GM21717 (cell line): ENCODE results near the gene CAPZB.

Experiments used
- ATAC-seq: cut with Tn5 transposase; IDR thresholded peaks from one replicate; pipeline ENCODE4 v1.9.1; 2021; ENCODE audit warnings: mild to moderate bottlenecking, moderate library complexity; ENCODE audit not compliant: unreplicated experiment

Gene CAPZB

DNA sequence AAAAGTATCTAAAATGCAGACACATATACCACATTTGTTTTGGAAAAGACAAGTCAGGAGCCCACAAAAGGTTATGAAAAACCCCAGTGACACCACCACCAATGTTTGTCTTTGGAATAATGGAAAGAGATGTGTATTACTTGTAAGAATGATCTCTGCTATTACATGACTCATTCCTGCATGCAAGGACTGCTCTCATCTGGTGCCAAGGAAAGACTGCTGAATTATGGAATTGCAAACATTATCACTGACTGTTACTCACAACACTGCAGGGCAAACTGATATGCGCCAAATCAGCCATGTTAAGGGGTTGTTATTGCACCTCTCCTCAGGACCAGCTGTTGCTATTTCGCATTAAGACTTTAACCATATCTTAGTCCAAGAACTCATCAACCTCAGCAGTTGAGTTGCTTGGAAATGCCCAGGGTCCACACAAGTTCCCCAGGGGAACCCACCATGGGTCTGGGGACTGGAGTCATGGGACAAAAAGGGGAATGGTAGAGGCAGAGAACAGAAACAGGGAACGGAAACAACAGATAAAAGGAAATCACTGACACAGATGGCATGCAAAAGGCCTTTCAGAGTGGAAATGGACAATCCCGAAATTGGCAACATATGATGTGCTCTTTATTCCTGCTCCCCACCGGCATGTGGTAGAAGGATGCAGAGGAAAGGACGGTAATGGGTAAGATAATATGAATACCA lies 34.4 kb downstream of the CAPZB start:
- ATAC-seq = no peak

DNA sequence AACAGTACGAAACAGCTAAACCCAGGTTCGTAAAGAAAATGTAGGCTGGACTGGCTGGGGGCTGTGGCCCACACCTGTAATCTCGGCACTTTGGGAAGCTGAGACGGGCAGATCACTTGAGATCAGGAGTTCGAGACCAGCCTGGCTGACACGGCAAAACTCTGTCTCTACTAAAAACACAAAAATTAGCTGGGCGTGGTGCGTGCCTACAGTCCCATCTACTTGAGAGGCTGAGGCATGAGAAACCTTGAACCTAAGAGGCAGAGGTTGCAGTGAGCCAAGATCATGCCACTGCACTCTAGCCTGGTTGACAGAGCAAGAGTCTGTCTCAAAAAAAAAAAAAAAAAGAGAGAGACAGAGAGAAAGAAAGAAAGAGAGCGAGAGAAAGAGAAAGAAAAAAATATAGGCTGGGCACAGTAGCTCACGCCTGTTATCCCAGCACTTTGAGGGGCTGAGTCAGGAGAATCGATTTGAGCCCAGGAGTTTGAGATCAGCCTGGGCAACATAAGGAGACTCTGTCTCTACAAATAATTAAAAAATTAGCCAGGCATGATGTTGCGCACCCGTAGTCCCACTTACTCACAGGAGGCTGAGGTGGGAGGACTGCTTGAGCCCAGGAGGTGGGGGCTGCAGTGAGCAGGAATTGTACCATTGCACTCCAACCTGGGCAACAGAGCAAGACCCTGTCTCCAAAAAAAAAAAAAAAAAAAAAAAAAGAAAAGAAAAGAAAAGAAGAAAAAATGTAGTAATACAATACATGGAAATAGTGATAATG lies 35.7 kb downstream of the CAPZB start:
- ATAC-seq = no peak

DNA sequence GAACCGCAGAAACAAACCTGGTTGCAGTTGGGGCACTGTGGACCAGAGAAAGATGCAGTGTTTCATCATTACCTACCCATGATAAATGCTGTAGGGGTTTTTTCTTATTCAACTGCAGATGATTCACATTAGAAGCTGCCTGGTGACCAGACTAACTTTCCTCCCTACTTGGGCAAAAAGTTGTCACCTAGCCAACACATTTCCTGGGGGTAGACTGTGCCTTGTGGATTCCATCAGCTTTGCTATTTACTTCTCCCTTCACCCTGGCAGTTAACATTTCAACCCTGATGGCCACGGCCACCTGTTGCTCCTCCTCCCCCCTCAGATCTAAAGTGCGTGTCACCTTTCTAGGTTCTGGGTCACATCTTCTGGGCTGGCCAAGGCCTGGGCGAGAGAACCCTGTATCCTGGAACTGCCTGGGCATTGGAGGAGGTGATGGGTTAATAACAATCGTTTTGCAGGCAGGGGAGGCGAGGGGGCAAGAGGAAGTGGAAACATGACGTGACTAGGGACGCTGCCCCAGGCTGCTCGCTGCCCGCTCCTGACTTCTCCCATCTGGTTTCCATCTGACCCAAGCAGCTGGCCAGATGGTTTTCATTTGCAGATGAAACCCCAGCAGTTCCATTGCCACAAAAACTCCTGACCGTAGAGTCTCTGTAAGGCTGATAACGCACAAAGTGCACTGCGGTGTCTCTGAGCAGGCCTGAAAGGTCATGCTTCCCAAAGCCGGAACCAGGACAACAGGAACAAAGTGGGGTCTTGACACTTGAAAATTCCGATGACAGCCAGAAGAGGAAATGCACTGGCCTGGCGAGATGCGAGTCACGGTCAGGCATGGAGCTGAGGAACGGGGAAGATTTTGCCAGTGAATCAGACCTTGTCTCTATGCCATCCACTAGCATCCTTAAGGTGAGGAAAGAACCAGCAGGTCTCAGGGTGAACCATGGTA lies 36.6 kb downstream of the CAPZB start:
- no peak for ATAC-seq

DNA sequence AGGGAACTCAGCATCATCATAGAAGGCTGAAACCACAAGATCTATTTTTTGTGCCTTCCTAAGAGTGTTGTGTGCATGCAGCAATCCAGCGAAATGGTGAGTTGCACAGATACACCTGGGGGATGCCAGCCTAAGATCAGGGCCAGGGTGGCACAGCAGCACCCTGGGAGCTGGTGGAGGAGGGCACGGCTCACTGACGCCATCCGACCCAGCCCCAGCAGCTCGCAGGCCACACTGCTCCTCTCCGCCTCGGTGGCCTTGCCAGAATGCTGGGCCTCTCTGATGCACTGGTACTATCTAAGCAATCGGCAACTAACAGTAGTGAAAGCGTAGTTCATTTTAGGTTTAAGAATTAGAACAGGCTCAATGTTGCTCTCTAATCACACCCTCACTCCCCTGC lies 37.8 kb downstream of the CAPZB start:
- ATAC-seq = no peak

DNA sequence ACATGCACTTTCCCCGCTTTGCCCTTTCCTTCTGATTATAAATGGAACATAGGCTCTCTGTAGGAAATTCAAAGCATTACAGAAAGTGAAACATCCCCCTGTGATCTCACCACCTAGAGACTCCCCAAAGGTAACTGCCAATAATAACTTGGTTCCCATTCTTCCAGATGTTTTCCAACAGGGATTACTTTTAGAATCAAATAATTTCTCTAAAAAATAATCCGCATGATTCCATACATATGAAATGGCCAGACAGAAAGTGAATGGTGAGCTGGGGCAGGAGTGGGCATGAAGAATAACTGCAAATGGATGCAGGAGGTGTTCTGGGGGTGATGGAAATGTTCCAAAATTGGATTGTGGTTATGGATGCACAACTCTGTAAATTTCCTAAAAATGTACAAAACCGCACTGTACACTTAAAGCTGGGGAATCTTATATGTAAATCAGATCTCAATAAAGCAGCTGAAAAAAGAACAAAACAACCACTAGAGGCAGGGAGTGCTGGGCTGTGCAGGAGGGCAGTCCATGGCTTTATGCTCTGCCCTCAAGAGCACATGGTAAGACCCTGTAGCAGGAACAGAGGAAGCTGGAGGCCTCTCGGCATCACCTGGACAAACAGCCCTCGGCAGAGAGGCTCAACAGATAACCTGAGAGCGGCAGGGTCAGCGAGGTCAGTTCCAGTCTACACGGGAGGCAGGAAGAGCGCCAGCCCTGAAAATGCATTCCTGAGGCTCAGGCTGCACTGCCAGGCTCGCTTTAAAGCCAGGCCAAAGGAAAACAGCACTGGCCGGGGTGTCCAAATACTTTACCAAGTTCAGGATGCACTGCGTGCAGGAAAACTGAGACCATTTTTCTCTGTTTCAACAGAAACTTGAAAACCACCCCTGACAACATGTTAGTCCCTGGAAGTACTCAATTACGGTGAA lies 39.7 kb downstream of the CAPZB start:
- no peak for ATAC-seq

DNA sequence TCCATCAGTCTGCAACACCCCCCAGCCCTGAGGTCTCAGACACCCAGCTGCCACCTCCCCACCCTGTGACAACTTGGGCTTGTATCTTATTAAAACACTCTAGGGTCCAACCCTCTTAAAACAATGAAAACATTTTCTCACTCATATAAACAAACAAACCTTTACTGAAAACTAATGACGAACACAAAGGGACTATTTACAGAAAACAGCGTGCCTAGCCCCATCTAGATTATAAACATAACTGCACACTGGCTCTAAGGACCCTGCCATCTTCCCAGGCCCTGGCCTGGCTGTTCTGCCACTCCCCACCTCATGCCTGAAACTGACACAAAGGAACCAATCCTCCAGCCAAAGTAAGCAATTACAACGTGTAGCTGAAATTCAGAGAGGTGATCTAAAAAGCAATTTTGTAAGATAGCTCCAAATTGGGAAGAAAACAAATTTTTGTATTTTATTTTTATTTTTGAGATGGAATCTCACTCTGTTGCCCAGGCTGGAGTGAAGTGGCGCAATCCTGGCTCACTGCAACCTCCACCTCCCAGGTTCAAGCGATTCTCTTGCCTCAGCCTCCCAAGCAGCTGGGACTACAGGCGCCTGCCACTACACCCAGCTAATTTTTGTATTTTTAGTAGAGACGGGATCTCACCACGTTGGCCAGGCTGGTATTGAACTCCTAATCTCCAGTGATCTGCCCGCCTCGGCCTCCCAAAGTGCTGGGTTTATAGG lies 40.9 kb downstream of the CAPZB start:
- no peak for ATAC-seq

DNA sequence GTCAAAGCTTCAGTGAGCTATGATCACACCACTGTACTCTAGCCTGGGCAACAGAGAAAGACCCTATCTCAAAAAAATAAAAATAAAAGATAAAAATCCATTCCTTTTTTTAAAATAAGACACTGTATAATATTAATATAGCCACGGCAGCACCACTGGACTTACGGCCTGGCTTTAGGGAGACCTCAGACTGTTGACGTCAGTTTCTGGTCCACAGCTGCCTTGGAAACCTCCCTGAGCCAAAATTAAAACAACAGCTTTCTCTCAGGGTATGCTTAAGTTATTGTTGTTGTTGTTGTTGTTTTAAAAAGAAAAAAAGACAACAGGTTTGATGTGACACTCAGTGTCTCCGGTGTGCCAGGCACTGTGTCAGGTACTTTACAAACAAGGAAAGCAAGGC lies 42.0 kb downstream of the CAPZB start:
- no peak for ATAC-seq

DNA sequence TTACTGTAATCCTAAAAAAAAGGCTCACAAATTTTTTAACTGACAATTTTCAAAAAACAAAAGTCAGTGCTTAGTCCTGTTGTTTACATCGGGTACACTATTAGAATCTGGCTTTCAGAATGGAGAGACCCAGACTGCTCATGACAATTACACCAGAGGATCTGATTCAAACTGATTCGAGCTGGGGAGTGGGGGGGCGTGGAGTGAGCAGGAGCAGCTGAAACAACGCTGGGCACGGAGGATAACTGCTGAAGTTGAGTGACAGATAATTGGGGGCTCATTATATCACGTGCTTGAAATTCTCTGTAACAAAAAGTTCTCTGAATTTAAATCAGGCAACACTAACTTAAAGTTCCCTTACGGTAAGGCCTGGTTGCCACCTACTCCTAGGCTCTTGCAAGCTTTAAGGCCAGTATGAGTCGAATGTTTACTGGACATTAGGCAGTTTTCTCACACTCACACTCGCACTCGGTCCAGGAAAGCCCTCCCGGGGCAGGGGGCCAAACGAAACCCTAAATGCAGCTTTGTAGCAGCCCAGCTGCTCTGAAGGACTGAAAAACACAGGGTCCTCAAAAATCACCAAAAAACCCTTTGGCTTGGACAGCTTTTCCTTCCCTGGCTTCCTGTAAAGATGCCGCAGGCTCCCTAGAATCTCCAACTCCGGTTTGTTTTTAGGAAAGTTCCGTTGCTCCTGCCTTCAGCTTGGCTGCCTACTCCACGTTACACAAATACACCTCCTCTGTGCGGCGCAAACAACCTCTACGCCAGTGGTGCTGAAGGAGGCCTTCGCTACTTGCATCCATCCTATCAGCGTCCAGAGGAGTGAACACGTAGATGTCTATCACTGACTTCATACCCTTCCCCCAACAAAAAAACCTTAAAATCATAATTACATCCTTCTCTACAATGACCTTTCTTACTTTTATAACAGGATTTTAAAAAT lies 42.9 kb downstream of the CAPZB start:
- no peak for ATAC-seq

DNA sequence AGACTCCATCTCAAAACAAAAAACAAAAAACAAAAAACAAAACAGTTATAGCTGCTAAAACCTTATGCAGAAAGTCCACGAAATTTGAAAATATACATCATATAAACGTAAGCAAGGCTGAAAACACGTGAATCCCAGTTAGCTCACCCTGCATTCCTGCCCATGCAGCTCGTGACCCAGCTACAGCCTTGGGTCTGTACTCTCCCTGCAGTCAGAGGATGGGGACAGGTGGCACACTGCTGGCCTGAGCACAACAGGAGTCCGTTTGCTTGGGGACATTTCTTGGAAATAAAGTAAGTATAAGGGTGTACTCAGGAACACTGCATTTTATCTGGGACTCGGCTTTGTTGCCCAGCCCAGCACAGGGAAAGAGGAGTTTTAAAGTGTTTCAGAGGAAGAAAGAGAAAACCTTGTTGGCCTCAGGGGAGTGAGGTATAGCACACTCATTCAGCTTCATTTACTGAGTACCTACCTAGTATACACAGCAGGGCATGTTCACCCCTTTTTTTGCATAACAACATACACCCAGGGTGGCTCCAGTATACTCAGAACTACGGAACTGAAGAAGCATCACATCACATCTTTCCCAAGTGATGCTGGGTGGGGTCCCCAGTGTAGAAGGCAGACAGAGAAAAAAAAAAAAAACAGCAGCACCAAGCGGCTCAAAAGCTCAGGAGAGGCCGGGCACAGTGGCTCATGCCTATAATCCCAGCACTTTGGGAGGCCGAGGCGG lies 44.1 kb downstream of the CAPZB start:
- no peak for ATAC-seq

DNA sequence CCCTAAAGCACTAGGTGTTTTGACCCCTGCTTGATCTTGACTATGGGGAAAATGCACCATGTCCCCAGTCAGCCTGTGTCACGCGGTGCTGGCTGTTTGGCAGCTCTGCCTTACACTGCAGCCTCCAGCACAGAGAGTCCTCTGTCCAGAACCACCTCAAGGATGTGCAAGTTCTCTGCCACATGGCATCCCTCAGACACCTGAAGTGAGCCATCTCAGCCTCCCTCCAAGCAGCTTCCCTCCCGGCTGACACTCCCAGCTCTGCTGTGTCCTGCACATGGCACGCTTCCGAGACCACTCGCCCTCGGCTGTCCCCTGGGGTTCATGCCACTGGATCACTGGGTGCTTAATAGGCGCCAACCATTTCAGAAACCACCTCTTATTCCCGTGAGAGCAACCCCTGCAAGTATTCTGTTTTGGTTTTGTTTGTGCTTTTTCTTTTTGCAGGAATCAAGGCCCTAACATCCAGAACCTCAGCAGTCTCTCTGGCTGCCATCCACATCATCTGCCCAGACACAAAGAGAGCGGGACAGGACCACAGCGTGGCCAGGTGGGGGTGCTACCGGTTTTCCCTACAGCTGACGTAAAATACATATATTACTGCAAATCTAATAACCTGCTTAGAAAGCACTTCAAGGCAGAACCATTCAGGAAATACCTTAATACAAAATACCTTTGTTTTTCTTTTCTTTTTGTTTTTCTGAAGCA lies 45.7 kb downstream of the CAPZB start:
- no peak for ATAC-seq

DNA sequence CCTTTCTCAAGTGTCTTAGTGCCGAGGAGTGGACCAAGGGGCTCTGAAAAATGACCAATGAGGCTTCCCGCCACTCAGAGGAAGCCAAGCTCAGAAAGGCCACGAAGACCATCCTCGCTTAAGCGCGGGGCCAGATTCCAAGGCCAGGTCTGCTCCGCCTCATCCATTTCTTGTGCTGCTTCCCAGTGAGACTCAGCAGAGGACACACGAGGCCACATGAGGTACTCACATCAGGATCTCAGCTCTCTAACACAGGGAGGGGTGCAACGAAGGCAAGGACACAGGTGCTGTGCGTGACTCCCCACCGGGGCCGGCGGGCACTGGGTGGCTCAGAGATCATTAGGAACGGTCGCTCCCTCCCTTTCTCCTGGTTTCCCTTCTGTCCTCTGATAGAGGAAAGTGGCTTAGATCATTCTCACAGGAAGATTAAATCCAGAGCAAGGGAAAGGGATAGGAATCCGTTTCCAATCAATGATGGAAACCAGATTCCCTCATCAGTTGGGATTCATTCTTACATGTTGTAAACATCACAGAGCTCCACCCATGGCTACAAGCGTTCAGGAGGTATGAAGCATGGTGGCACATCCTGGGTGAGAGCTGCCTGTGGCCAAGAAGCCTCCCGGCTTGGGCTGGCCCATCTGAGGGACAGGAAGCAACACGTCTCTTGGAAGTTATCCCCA lies 46.7 kb downstream of the CAPZB start:
- ATAC-seq = no peak

DNA sequence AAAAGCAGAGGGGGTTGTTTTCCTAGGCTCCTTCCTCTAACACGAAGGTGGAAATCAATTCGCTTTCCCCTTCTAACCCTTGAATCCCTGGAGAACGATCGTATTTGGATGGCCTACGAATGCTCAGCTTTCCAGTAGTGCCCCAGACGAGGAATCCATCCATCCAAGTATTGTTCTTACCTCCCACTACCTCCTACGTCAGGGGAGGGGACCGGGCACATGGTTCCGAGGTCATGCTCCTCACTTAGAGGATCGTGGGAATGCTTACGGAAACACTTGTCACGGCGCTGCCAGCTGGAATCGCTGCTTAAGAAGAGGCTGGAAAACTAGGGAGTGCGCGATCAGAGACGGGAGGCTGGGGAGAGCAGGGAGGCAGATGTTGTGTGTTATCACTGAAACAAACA lies 47.4 kb downstream of the CAPZB start:
- ATAC-seq = no peak

DNA sequence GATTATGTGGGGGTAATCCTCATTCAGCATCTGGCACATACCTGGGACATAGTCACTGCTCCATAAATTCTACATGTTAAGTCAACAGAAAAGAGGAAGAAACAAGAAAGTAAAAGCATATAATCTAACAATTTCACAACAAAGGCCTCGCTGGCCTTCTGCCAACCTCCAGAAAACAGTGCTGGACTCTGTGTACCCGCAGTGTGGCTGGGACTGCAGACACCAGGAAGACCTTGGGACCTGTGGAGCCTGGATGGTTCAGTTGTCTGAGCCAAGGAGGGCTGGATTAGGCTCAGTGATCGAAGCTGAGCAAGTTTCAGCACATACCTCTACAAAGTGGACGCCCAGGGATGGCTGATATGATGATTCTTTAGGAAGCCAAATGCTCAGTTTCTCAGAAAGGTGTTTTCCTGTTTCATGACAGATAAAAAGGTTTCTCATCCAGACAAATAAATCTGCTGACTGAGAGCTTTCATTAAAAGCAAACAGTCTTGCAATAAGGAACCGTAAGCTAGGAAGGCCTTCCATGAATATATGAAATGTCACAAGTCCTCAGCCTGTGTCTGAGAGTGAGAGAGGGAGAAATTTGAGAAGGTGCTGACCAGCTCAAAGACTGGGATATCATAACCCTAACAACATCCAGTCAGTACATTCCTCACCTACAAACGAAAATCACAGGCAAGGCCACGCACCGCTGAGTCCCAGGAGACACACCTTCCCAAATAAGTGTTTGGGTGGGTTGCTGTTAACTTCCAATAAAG lies 48.4 kb downstream of the CAPZB start:
- no peak for ATAC-seq

DNA sequence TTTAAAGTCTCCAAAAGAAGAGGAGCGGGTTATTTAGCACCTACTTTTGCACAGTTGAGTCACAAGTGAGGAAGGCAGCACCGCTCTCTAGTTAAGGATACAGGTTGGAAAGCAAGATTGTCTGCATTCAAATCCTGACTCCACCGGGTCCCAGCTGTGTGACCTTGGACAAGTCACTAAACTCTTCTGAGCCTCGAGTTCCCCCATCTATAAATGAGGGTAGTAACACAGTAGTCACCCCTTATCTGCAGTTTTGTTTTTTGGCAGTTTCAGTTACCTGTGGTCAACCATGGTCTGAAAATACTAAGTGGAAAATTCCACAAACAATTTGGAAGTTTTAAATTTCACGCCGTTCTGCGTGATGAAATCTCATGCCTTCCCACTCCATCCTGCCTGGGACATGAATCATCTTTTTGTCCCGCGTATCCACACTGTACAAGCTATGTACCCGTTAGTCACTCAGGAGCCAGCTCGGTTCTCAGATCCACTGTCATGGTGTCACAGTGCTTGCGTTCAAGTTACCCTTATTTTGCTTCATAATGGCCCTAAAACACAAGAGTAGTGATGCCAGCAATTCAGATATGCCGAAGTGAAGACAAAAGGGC lies 49.4 kb downstream of the CAPZB start:
- no peak for ATAC-seq

DNA sequence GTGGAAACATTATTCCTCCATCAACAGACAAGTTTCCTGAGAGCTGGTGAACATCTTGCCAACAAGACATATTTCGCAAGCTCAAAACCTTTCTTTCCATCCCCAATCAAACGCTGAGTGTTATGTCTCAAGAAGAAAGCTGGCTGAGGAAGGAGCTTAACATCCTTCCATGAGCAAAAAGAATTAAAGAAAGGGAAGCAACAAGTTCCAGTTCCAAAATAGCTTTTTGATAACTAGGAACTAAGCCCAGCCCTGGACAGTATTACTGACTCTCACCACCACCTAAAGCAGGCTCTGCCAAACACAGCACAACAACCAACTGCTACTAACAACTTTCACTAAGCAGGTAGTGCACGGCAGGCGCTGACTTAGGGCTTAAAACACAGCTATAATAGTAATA lies 50.2 kb downstream of the CAPZB start:
- no peak for ATAC-seq

DNA sequence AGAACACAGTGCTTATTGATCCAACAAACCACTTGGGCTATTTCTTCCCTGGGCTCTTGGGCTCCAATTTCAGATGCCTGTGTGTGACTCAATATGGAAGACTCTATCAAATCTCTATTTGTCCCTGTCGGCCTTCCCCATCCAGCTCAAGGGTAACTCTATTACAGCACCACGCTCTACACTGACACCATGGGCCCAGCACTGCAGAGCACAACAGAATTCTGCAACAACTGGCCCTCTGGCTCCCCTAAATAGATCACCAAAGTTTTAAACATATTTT lies 51.7 kb downstream of the CAPZB start:
- no peak for ATAC-seq
